Kidney (tissue), 14 donors: ENCODE measurements around the gene RPP25. TPM values are rescaled to one million over a fixed set of nuclear protein-coding genes. Genes with fewer than 3 reads are reported as not detected.

Source experiments
- DNase-seq, 5 donors: peaks; one replicate each; pipeline ENCODE4 v3.0.0-alpha.2; 2013 to 2020
- FAIRE-seq: peaks from 2 replicates; lab custom pipeline; 2012; peaks lifted over from hg19 to GRCh38; lab: Jason Lieb, UNC
- H3K27ac ChIP-seq, 2 donors: one replicate each; pipeline ENCODE4 v1.7.0; 2013; ENCODE audit warnings: low read depth in 2 of 2, low read length in 2 of 2, inconsistent platforms in 1 of 2
- H3K27me3 ChIP-seq: one replicate; pipeline ENCODE4 v1.7.1; 2013; ENCODE audit warnings: low read length, inconsistent platforms; ENCODE audit not compliant: control insufficient read depth, insufficient read depth
- H3K36me3 ChIP-seq, 3 donors: one replicate each; pipeline versions ENCODE4 v1.7.0 to v1.7.1; 2013; ENCODE audit warnings: low read length in 3 of 3, control low read depth in 1 of 3, inconsistent platforms in 1 of 3; ENCODE audit not compliant: insufficient read depth in 3 of 3, control insufficient read depth in 2 of 3
- H3K4me1 ChIP-seq, 3 donors: one replicate each; pipeline versions ENCODE4 v1.7.0 to v1.7.1; 2013; ENCODE audit warnings: low read length in 3 of 3, inconsistent platforms in 1 of 3, low read depth in 1 of 3; ENCODE audit not compliant: control insufficient read depth in 2 of 3, insufficient read depth in 2 of 3
- H3K4me3 ChIP-seq, 3 donors: one replicate each; pipeline versions ENCODE4 v1.7.0 to v1.8.1; 2013; ENCODE audit warnings: low read length in 3 of 3, control low read depth in 1 of 3, inconsistent platforms in 1 of 3
- H3K9ac ChIP-seq, 3 donors: one replicate each; pipeline versions ENCODE4 v1.7.0 to v1.7.1; 2013; ENCODE audit warnings: low read length in 3 of 3, control low read depth in 1 of 3, inconsistent platforms in 1 of 3
- H3K9me3 ChIP-seq, 3 donors: one replicate each; pipeline versions ENCODE4 v1.7.0 to v1.7.1; 2013; ENCODE audit warnings: low read length in 3 of 3, control low read depth in 1 of 3, inconsistent platforms in 1 of 3; ENCODE audit not compliant: control insufficient read depth in 2 of 3, insufficient read depth in 1 of 3
- CTCF ChIP-seq: IDR thresholded peaks from 3 replicates; pipeline ENCODE4 v1.5.1; 2012; ENCODE audit warnings: mild to moderate bottlenecking, moderate library complexity, borderline replicate concordance; ENCODE audit not compliant: insufficient read depth; ENCODE audit errors: extremely low read depth
- intact Hi-C: fragments of 100-400 bp; cut with DNase I; formaldehyde crosslinking; loops from one replicate; pipeline ENCODE4 v1.11.1; 2022
- polyA plus RNA-seq: library from polyadenylated mRNA; stranded (reverse); fragments of 350-450 nt; fragmentation: Illumina TruSeq; extraction: RNeasy Lipid Tissue Mini Kit (QIAGEN cat#74804); gene quantifications from one replicate; pipeline ENCODE4 v1.2.3, GENCODE V29; 2014; ENCODE audit warnings: low read depth, low replicate concordance; ENCODE audit not compliant: insufficient read depth
- total RNA-seq: library from RNA; stranded (reverse); fragmentation: NEBNext Ultra II Directional; extraction: Animal tissue kit (Norgen Biotek cat#: 25700); gene quantifications from one replicate; pipeline ENCODE4 v1.2.1, GENCODE V29; 2021
- donor health status: control.
- donor health status: control.
- donor health status: control.
- donor health status: control.
- donor health status: control.
- donor health status: DM: yes; HTN: yes; CAD: no.
- donor health status: Normal renal cell carcinoma (clear cell type).

Gene RPP25
- total and polyA plus RNA-seq, 2 donors from 2014 or later = 7.2 to 7.3 TPM

DNA sequence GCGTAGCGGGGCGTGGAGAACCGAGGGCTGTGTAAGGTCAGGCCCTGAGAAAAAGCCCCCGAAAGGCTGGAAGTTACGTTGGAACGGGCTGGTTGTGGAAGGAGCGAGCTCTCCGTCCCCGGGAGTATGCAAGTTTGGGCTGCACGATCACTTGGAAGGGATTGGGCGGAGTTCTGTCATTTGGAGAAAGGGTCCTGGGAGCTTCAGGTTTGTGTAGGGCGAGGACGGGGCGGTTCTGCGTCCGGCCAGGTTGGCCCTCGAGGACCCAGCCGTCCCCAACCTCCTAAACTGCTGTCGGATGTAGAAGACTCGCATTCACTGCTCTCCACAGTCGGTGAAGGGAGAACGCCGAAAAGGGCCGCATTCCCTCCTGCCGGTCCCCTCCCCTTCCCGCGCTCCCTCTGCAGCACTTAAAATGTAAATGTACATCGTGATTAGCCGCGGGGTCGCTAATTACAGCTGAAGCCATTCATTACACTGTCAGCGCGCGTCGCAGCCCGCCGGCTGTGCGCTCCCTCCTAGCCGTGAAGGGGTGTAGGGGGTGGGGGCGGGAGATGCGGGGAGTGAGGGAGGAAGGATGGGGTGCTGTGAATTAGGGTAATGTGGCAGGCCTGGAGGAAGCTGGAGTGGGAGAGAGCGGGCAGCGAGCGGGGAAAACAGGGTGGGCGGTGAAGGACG lies 2.5 kb upstream of the RPP25 start:
- peaks cover 0 to 18% (median 12%) of the 10 kb centered on the region in 3 donors for H3K4me1 ChIP-seq
- no peak for TF ChIP-seq CTCF
- intact Hi-C loops = no loop called here
- peaks cover 7% of the 10 kb centered on the region for H3K27me3 ChIP-seq
- H3K36me3 ChIP-seq = no peaks in the 10 kb centered on the region
- DNase-seq (peak in 4 of 5 donors; percentile 41 to 72 (median 64)), FAIRE-seq (no peak)
- H3K9me3 ChIP-seq = no peaks in the 10 kb centered on the region
- no peak overlapping the region for H3K27ac ChIP-seq
- H3K4me3 ChIP-seq = peak overlapping the region in 2 of 3 donors; percentile 28 to 55
- peak overlapping the region in 1 of 3 donors; percentile 46 for H3K9ac ChIP-seq

DNA sequence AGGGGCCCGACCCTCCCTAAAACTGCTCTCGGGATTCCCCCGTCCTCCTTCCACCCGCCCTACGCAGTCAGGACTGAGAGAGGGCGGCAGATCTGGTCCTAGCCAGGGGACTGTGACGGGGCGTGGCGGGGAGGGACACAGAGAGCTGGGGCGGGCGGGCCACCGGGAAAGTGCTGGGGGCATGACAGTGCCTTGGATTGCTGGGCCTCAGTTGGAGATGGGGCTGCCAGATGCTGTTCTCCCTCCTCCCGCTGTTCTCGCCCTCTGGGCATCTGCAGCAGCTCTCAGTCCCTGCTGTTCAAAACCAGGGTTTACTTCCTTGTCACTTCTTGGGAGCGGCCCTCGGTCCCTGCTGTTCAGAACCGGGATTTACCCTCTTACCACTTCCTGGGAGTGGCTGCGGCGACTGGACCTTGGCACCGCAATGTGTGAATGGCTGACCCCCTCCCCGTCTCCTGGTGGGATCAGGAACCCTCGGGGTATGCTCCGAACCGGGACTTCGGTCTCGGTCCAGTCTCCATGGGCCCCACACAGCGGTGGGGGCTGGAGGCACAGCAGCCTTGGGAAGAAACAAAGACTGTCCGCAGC lies 1.8 kb upstream of the RPP25 start:
- Histone ChIP-seq H3K27me3 (peaks cover 7% of the 10 kb centered on the region), H3K27ac (no peak overlapping the region), H3K4me3 (peak overlapping the region; percentile 11 to 55 (median 28)), H3K36me3 (no peaks in the 10 kb centered on the region), H3K4me1 (peaks cover 0 to 18% (median 12%) of the 10 kb centered on the region in 3 donors), H3K9me3 (no peaks in the 10 kb centered on the region), H3K9ac (peak overlapping the region in 1 of 3 donors; percentile 46)
- FAIRE-seq (no peak), DNase-seq (peak; percentile 22 to 88 (median 60))
- TF ChIP-seq CTCF = peak; percentile 36
- intact Hi-C loops = no loop called here

DNA sequence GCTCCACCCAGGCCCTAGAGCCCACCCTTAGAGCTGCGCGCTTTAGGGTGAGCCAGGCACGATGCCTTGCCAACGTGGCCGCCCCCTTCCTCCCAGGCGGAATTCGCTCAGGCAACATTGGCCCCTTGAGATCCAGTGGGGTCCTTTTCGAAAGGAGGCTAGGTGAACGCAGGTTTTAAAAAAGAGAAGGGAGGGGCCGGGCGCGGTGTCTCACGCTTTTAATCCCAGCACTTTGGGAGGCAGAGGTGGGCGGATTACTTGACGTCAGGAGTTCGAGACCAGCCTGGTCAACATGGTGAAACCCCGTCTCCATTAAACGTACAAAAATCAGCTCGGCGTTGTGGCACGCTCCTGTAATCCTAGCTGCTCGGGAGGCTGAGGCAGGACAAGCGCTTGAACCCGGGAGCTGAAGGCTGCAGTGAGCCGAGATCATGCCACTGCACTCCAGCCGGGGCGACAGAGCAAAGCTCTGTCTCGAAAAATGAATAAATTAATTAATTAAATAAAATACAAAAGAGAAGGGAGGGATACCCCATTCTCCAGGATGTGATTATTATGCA lies 984 bp upstream of the RPP25 start:
- Histone ChIP-seq H3K9ac (peak overlapping the region in 1 of 3 donors; percentile 37), H3K36me3 (no peaks in the 10 kb centered on the region), H3K27ac (peak overlapping the region in 1 of 2 donors; percentile 63), H3K9me3 (no peaks in the 10 kb centered on the region), H3K4me1 (peaks cover 0 to 18% (median 12%) of the 10 kb centered on the region in 3 donors), H3K27me3 (peaks cover 7% of the 10 kb centered on the region), H3K4me3 (peak overlapping the region; percentile 26 to 64 (median 57))
- intact Hi-C loops = no loop called here
- TF ChIP-seq CTCF = no peak
- DNase-seq (no peak), FAIRE-seq (no peak)
